ENCODE data around the gene TRAF3.
"Not testable (repeated sequence)": the region's sequence is repeated elsewhere in the genome, so short reads cannot be mapped to it uniquely, and the experiment has no call there.

TRAF3 gene

GRCh38 chr14:102926104-102926503 is 148.9 kb downstream of the TRAF3 start:
- no peak for DNase-seq

- DNase-seq = not testable (repeated sequence)
Observed at GRCh38 chr14:102926840-102927239, 149.6 kb downstream of the TRAF3 start.

- no peak for DNase-seq
Observed at GRCh38 chr14:102927346-102927877, 150.2 kb downstream of the TRAF3 start.

GRCh38 chr14:102927878-102928411 is 150.7 kb downstream of the TRAF3 start:
- no peak for DNase-seq

GRCh38 chr14:102928412-102929240 is 151.4 kb downstream of the TRAF3 start:
- DNase-seq = peak; percentile 73

GRCh38 chr14:102929241-102930137 is 152.2 kb downstream of the TRAF3 start:
- DNase-seq = no peak

GRCh38 chr14:102930138-102930752 is 153.0 kb downstream of the TRAF3 start:
- DNase-seq = no peak

GRCh38 chr14:102930753-102931579 is 153.7 kb downstream of the TRAF3 start:
- no peak for DNase-seq

- no peak for DNase-seq
Observed at GRCh38 chr14:102931580-102932285, 154.5 kb downstream of the TRAF3 start.

GRCh38 chr14:102932484-102933248 is 155.4 kb downstream of the TRAF3 start:
- no peak for DNase-seq

- no peak for DNase-seq
Observed at GRCh38 chr14:102933618-102934231, 156.5 kb downstream of the TRAF3 start.

GRCh38 chr14:102935756-102936155 is 158.5 kb downstream of the TRAF3 start:
- DNase-seq = no peak

GRCh38 chr14:102937331-102938175 is 160.3 kb downstream of the TRAF3 start:
- DNase-seq = no peak

GRCh38 chr14:102938191-102938590 is 160.9 kb downstream of the TRAF3 start:
- no peak for DNase-seq

- DNase-seq = no peak
Observed at GRCh38 chr14:102939329-102939728, 162.1 kb downstream of the TRAF3 start.

- DNase-seq = no peak
Observed at GRCh38 chr14:102939820-102940561, 162.7 kb downstream of the TRAF3 start.

GRCh38 chr14:102940729-102941362 is 163.6 kb downstream of the TRAF3 start:
- no peak for DNase-seq
